Omental fat pad (tissue), 4 donors: ENCODE measurements around the gene PLA2G10. TPM values are rescaled to one million over a fixed set of nuclear protein-coding genes. Genes with fewer than 3 reads are reported as not detected.
A peak's percentile ranks its signal among the peaks of the same experiment; 100 is the strongest.
"Not testable (repeated sequence)": the region's sequence is repeated elsewhere in the genome, so short reads cannot be mapped to it uniquely, and the experiment has no call there.

Source experiments
- ATAC-seq: fragments of 150-250 bp; one replicate; pipeline ENCODE4 v1.9.1; 2016; ENCODE audit warnings: mild to moderate bottlenecking, moderate library complexity; ENCODE audit not compliant: low FRiP score
- DNase-seq: peaks from one replicate; pipeline ENCODE4 v3.0.0-alpha.2; 2019; ENCODE audit warnings: low spot score
- total RNA-seq, 4 donors: library from RNA; depleted of rRNA; stranded (reverse); fragments of >200 nt; gene quantifications; one replicate each; pipeline ENCODE4 v1.1.0, GENCODE V29; 2016
- TF ChIP-seq, protein P1 (sequence below), 3 donors: fragments of 450-650 bp; IDR thresholded peaks; one replicate each; pipeline ENCODE4 v1.5.1; 2016 to 2017; ENCODE audit warnings: antibody characterized with exemption in 3 of 3, mild to moderate bottlenecking in 3 of 3, moderate library complexity in 2 of 3

PLA2G10 gene
- total RNA-seq, 4 donors from 2014 or later, result not detected

GRCh38 chr16:14640538-14640937 is 53.6 kb downstream of the PLA2G10 start:
- TF ChIP-seq, protein P1, sequence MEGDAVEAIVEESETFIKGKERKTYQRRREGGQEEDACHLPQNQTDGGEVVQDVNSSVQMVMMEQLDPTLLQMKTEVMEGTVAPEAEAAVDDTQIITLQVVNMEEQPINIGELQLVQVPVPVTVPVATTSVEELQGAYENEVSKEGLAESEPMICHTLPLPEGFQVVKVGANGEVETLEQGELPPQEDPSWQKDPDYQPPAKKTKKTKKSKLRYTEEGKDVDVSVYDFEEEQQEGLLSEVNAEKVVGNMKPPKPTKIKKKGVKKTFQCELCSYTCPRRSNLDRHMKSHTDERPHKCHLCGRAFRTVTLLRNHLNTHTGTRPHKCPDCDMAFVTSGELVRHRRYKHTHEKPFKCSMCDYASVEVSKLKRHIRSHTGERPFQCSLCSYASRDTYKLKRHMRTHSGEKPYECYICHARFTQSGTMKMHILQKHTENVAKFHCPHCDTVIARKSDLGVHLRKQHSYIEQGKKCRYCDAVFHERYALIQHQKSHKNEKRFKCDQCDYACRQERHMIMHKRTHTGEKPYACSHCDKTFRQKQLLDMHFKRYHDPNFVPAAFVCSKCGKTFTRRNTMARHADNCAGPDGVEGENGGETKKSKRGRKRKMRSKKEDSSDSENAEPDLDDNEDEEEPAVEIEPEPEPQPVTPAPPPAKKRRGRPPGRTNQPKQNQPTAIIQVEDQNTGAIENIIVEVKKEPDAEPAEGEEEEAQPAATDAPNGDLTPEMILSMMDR (IDR thresholded peaks at IDR 0.05), result no peak
- ATAC-seq (no peak), DNase-seq (no peak)

GRCh38 chr16:14636951-14637240 is 57.2 kb downstream of the PLA2G10 start:
- not testable (repeated sequence) for ATAC-seq, DNase-seq

DNA sequence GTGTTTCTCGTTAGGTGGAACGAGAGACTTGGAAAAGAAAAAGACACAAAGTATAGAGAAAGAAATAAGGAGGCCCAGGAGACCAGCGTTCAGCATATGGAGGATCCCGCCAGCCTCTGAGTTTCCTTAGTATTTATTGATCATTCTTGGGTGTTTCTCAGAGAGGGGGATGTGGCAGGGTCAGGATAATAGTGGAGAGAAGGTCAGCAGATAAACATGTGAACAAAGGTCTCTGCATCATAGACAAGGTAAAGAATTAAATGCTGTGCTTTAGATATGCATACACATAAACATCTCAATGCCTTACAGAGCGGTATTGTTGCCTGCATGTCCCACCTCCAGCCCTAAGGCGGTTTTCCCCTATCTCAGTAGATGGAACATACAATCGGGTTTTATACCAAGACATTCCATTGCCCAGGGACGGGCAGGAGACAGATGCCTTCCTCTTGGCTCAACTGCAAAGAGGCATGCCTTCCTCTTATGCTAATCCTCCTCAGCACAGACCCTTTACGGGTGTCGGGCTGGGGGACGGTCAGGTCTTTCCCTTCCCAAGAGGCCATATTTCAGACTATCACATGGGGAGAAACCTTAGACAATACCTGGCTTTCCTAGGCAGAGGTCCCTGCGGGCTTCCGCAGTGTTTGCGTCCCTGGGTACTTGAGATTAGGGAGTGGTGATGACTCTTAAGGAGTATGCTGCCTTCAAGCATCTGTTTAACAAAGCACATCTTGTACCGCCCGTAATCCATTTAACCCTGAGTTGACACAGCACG is 57.7 kb downstream of the PLA2G10 start:
- not testable (repeated sequence) for DNase-seq, ATAC-seq

GRCh38 chr16:14635395-14636165 is 58.5 kb downstream of the PLA2G10 start:
- no peak for DNase-seq
- no peak for ATAC-seq

DNA sequence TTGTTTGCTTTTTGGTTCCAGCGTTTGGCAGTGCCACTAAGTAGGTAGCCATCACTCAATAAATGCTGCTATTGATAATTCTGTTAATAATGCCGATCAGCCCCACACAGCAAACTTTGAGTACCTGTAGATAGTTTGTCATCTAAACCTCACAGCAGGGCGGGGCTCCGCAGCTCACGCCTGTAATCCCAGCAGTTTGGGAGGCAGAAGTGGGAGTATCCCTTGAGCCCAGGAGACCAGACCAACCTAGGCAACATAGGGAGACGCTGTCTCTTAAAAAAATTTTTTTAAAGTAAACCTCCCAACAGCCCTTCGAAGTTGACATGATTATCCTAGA is 59.8 kb downstream of the PLA2G10 start:
- TF ChIP-seq, protein P1 (IDR thresholded peaks at IDR 0.05), result no peak
- ATAC-seq (no peak), DNase-seq (no peak)

More at GRCh38 chr16:14635395-14636165, 58.5 kb downstream of the PLA2G10 start:
- TF ChIP-seq, protein P1 (IDR thresholded peaks at IDR 0.05), result no peak

DNA sequence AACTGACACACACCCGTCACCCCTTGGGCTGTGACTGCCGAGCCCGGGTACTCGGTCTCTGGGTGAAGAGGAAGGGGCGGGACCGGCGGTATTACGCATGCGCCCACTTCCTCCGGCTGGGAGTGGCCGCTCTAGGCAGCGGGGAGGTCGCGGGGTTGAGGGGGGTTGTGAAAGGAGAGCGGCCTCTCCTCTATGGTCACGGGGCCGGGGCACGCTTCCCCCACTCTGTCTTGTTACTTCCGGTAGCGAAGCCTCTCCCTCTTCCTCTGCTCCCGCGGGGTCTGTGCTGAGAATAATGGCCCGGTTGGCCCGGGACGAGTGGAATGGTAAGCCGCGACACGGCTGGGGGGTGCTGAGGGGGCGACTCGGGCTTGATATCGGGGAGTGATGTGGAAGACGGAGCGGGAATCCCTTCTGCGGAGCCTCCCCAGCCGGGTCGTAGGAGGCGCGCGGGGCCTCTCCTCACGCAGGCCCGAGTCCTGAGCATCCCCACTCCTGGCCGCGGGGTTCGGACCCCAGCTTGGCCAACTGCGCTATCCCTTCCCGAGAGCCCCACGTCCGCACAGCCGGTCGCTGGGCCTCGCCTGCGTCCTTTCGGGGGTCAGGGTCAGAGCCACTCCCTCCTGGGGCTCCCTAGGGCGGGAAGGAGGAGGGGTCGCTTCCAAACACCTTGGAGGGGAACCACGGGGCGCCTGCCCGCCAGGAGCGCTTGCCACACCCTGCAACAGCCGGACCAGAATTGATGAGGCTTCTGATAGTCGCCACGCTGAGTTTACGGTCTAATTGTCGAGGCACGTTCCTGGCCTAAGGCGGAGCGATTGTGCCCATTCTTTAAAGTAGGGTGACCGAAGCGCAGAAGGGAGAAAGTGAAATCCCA is 61.2 kb downstream of the PLA2G10 start, which contains the start of gene BFAR:
Gene BFAR, plus strand, starts transcription at position 259 of the 877 bp plus-strand sequence. CDS start 11,396 bp downstream, outside the sequence.
- ATAC-seq (peak; percentile 94), DNase-seq (peak; percentile 98)
- TF ChIP-seq, protein P1 (IDR thresholded peaks at IDR 0.05), result no peak

DNA sequence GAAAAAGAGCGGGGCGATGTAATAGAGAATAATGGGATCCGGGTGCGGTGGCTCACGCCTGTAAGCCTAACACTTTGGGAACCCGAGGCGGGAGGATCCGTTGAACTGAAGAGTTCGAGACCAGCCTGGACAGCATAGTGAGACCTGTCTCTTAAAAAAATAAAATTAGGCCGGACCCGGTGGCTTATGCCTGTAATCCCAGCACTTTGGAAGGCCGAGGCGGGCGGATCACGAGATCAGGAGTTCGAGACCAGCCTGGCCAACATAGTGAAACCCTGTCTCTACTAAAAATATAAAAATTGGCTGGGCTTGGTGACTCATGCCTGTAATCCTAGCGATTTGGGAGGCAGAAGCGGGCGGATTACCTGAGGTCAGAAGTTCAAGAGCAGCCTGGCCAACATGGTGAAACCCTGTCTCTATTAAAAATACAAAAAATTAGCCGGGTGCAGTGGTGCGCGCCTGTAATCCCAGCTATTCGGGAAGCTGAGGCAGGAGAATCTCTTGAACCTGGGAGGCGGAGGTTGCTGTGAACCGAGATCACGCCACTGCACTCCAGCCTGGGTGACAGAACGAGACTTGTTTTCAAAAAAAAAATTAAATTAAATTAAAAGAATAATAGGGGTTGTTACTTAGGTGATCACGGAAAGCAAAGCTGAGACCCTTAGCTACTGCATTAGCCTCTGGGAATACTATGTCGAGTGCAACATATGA is 63.3 kb downstream of the PLA2G10 start:
- not testable (repeated sequence) for ATAC-seq, DNase-seq
